ENCODE data around the gene EID1.
"Not testable (repeated sequence)": the region's sequence is repeated elsewhere in the genome, so short reads cannot be mapped to it uniquely, and the experiment has no call there.

EID1 gene

GRCh38 chr15:48850648-48851047 is 27.3 kb upstream of the EID1 start:
- Histone ChIP-seq H2AFZ (ENCODE audit: low read depth) (no peak overlapping the region), H3K36me3 (ENCODE audit: insufficient read depth) (no peaks in the 10 kb centered on the region), H3K4me3 (IDR thresholded peaks at IDR 0.05; ENCODE audit: insufficient read depth, low read depth, low read length) (no peak overlapping the region), H3K4me2 (no peak overlapping the region), H3K79me2 (ENCODE audit: insufficient read depth, low read depth) (no peaks in the 10 kb centered on the region), H3K27me3 (ENCODE audit: insufficient read depth, low read depth) (no peaks in the 10 kb centered on the region), H3K9ac (no peak overlapping the region), H4K20me1 (ENCODE audit: insufficient read depth) (no peaks in the 10 kb centered on the region), H3K4me1 (ENCODE audit: low read depth, poor library complexity, severe bottlenecking) (no peaks in the 10 kb centered on the region), H3K27ac (no peak overlapping the region)
- TF ChIP-seq, protein P1, sequence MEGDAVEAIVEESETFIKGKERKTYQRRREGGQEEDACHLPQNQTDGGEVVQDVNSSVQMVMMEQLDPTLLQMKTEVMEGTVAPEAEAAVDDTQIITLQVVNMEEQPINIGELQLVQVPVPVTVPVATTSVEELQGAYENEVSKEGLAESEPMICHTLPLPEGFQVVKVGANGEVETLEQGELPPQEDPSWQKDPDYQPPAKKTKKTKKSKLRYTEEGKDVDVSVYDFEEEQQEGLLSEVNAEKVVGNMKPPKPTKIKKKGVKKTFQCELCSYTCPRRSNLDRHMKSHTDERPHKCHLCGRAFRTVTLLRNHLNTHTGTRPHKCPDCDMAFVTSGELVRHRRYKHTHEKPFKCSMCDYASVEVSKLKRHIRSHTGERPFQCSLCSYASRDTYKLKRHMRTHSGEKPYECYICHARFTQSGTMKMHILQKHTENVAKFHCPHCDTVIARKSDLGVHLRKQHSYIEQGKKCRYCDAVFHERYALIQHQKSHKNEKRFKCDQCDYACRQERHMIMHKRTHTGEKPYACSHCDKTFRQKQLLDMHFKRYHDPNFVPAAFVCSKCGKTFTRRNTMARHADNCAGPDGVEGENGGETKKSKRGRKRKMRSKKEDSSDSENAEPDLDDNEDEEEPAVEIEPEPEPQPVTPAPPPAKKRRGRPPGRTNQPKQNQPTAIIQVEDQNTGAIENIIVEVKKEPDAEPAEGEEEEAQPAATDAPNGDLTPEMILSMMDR (conservative IDR thresholded peaks at IDR 0.05; ENCODE audit: low read depth, low read length), result no peak

DNA sequence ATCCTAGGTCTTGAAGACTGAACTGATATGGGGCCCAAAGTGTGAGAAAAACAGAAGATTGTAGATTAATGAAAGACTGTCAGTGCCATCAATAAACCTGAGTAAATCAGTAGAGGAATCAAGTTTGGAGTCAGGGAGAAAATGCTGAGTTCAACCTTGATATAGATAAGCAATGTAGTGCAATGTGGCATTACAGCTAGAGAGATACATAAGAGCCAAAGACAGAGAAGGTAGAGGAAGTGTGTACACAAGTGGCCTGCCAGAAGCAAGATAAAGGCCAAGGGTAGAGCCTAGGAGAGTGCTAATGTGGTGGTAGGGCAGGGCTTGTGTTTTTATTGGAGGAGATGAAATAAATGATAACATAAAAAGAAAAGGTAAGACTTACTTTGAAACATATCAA is 26.0 kb upstream of the EID1 start:
- H3K4me3 ChIP-seq (IDR thresholded peaks at IDR 0.05; ENCODE audit: insufficient read depth, low read depth, low read length), result no peak overlapping the region
- H2AFZ ChIP-seq (ENCODE audit: low read depth), result no peak overlapping the region
- H3K79me2 ChIP-seq (ENCODE audit: insufficient read depth, low read depth), result no peaks in the 10 kb centered on the region
- H3K27ac ChIP-seq, result no peak overlapping the region
- no peak overlapping the region for H3K4me2 ChIP-seq
- no peaks in the 10 kb centered on the region for H3K27me3 ChIP-seq (ENCODE audit: insufficient read depth, low read depth)
- TF ChIP-seq, protein P1 (conservative IDR thresholded peaks at IDR 0.05; ENCODE audit: low read depth, low read length), result no peak
- H3K9ac ChIP-seq, result no peak overlapping the region
- H3K36me3 ChIP-seq (ENCODE audit: insufficient read depth), result no peaks in the 10 kb centered on the region
- no peaks in the 10 kb centered on the region for H3K4me1 ChIP-seq (ENCODE audit: low read depth, poor library complexity, severe bottlenecking)
- no peaks in the 10 kb centered on the region for H4K20me1 ChIP-seq (ENCODE audit: insufficient read depth)

- H3K4me1 ChIP-seq (ENCODE audit: low read depth, poor library complexity, severe bottlenecking), result peaks cover 16% of the 10 kb centered on the region
- H3K27ac ChIP-seq; H3K27me3 ChIP-seq (ENCODE audit: insufficient read depth, low read depth); H3K4me3 ChIP-seq (IDR thresholded peaks at IDR 0.05; ENCODE audit: insufficient read depth, low read depth, low read length); H3K9ac ChIP-seq; H3K4me2 ChIP-seq; H3K79me2 ChIP-seq (ENCODE audit: insufficient read depth, low read depth); H2AFZ ChIP-seq (ENCODE audit: low read depth); H4K20me1 ChIP-seq (ENCODE audit: insufficient read depth); H3K36me3 ChIP-seq (ENCODE audit: insufficient read depth): not testable (repeated sequence)
Observed at GRCh38 chr15:48854434-48854833, 23.5 kb upstream of the EID1 start.

GRCh38 chr15:48855501-48856440 is 22.2 kb upstream of the EID1 start:
- H3K4me2 ChIP-seq, result no peak overlapping the region
- TF ChIP-seq, protein P1 (conservative IDR thresholded peaks at IDR 0.05; ENCODE audit: low read depth, low read length), result no peak
- no peaks in the 10 kb centered on the region for H3K36me3 ChIP-seq (ENCODE audit: insufficient read depth)
- H4K20me1 ChIP-seq (ENCODE audit: insufficient read depth), result no peaks in the 10 kb centered on the region
- H3K79me2 ChIP-seq (ENCODE audit: insufficient read depth, low read depth), result no peaks in the 10 kb centered on the region
- H3K9ac ChIP-seq, result no peak overlapping the region
- H3K27me3 ChIP-seq (ENCODE audit: insufficient read depth, low read depth), result no peaks in the 10 kb centered on the region
- no peak overlapping the region for H3K27ac ChIP-seq
- no peak overlapping the region for H3K4me3 ChIP-seq (IDR thresholded peaks at IDR 0.05; ENCODE audit: insufficient read depth, low read depth, low read length)
- peaks cover 16% of the 10 kb centered on the region for H3K4me1 ChIP-seq (ENCODE audit: low read depth, poor library complexity, severe bottlenecking)
- H2AFZ ChIP-seq (ENCODE audit: low read depth), result no peak overlapping the region

DNA sequence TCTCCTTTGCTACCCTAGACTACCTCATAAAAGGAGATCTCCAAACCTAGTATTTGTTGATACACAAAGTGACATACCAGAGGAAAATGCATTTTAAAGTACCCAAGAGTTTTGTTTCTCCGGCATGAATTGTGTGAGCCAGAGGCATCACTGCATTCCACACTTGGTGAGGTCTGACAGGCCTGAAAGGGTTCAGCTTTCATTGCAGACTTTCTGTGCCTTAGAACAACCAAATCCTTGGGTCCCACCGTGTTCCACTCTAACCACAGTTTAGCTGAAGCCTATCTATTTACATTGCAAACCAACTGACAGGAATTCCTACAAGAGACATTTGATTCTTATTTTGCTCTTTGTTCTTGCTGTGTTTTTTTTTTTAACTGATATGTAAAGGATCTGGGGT is 21.0 kb upstream of the EID1 start:
- no peak overlapping the region for H3K4me2 ChIP-seq

More for the DNA sequence above, 21.0 kb upstream of the EID1 start:
- Histone ChIP-seq H3K79me2 (ENCODE audit: insufficient read depth, low read depth) (no peaks in the 10 kb centered on the region), H3K27me3 (ENCODE audit: insufficient read depth, low read depth) (no peaks in the 10 kb centered on the region), H3K27ac (no peak overlapping the region), H3K4me1 (ENCODE audit: low read depth, poor library complexity, severe bottlenecking) (peaks cover 20% of the 10 kb centered on the region), H3K36me3 (ENCODE audit: insufficient read depth) (no peaks in the 10 kb centered on the region), H2AFZ (ENCODE audit: low read depth) (no peak overlapping the region), H3K4me3 (IDR thresholded peaks at IDR 0.05; ENCODE audit: insufficient read depth, low read depth, low read length) (no peak overlapping the region), H4K20me1 (ENCODE audit: insufficient read depth) (no peaks in the 10 kb centered on the region), H3K9ac (no peak overlapping the region)
- TF ChIP-seq, protein P1 (conservative IDR thresholded peaks at IDR 0.05; ENCODE audit: low read depth, low read length), result no peak

Data from KMS-11 (cell line).